Measurements from ENCODE around the gene SSTR5. TPM values are rescaled to one million over a fixed set of nuclear protein-coding genes. Genes with fewer than 3 reads are reported as not detected.

Gene SSTR5
- total and polyA plus RNA-seq, 12 donors = 0.17 to 14.4 (median 2.5) TPM; not detected in 2

GRCh38 chr16:1113889-1114526 lies 41.5 kb downstream of the SSTR5 start:
- no peak for TF ChIP-seq CTCF (IDR thresholded peaks at IDR 0.05)
- TF ChIP-seq POLR2A (IDR thresholded peaks at IDR 0.05) = no peak
- Histone ChIP-seq H3K27me3 (no peaks in the 10 kb centered on the region), H3K4me3 (no peak overlapping the region), H3K36me3 (replicated peaks in 1 of 2) (no peaks in the 10 kb centered on the region), H3K9me3 (replicated peaks in 1 of 3) (no peaks in the 10 kb centered on the region), H3K27ac (no peak overlapping the region), H3K4me1 (replicated peaks in 1 of 2) (no peaks in the 10 kb centered on the region)
- WGBS, 4 donors = 69 to 81% (median 79%) methylated on average over 3 to 15 of the region's 15 CpGs
- DNase-seq = no peak
- intact Hi-C loops (cut with DNase I) = no loop called here

- H3K36me3 ChIP-seq (replicated peaks in 1 of 2) = no peaks in the 10 kb centered on the region
- H3K4me1 ChIP-seq (replicated peaks in 1 of 2) = no peaks in the 10 kb centered on the region
- 68 to 86% (median 76%) methylated on average over 3 to 16 of the region's 16 CpGs for WGBS, 4 donors
- H3K9me3 ChIP-seq (replicated peaks in 1 of 3) = no peaks in the 10 kb centered on the region
- intact Hi-C loops (cut with DNase I) = no loop called here
- H3K27me3 ChIP-seq = no peaks in the 10 kb centered on the region
- no peak for DNase-seq
- H3K27ac ChIP-seq = no peak overlapping the region
- TF ChIP-seq POLR2A (IDR thresholded peaks at IDR 0.05) (no peak), CTCF (IDR thresholded peaks at IDR 0.05) (no peak)
- H3K4me3 ChIP-seq = no peak overlapping the region
Observed at GRCh38 chr16:1116693-1117077, 44.1 kb downstream of the SSTR5 start.

GRCh38 chr16:1117176-1117900 lies 44.8 kb downstream of the SSTR5 start:
- H3K27me3 ChIP-seq = no peaks in the 10 kb centered on the region

GRCh38 chr16:1117926-1118325 lies 45.4 kb downstream of the SSTR5 start:
- no peaks in the 10 kb centered on the region for H3K27me3 ChIP-seq
- TF ChIP-seq POLR2A (IDR thresholded peaks at IDR 0.05) (no peak), CTCF (IDR thresholded peaks at IDR 0.05) (no peak)
- 36 to 90% (median 66%) methylated on average over 9 to 19 of the region's 19 CpGs for WGBS, 4 donors

More at GRCh38 chr16:1117176-1117900, 44.8 kb downstream of the SSTR5 start:
- Histone ChIP-seq H3K4me3 (no peak overlapping the region), H3K9me3 (replicated peaks in 1 of 3) (no peaks in the 10 kb centered on the region), H3K36me3 (replicated peaks in 1 of 2) (no peaks in the 10 kb centered on the region), H3K27ac (no peak overlapping the region), H3K4me1 (replicated peaks in 1 of 2) (no peaks in the 10 kb centered on the region)
- DNase-seq = no peak
- 43 to 57% (median 51%) methylated on average over 4 to 34 of the region's 34 CpGs for WGBS, 4 donors
- TF ChIP-seq POLR2A (IDR thresholded peaks at IDR 0.05) = no peak
- TF ChIP-seq CTCF (IDR thresholded peaks at IDR 0.05) = no peak
- intact Hi-C loops (cut with DNase I) = no loop called here

More at GRCh38 chr16:1117926-1118325, 45.4 kb downstream of the SSTR5 start:
- no peak for DNase-seq
- Histone ChIP-seq H3K9me3 (replicated peaks in 1 of 3) (no peaks in the 10 kb centered on the region), H3K4me1 (replicated peaks in 1 of 2) (no peaks in the 10 kb centered on the region), H3K4me3 (no peak overlapping the region), H3K36me3 (replicated peaks in 1 of 2) (no peaks in the 10 kb centered on the region), H3K27ac (no peak overlapping the region)
- intact Hi-C loops (cut with DNase I) = no loop called here
